HL-60/S4 treated with phorbol 12-myristate 13-acetate at 8.2 ng/mL for 4 days and 3 days (cell line): Measurements from ENCODE around the gene LMO4.

Experiments used
- in situ Hi-C: fragments of 300-500 bp; cut with MboI; formaldehyde crosslinking; loops from 2 replicates; pipeline ENCODE4 v1.15.0; 2022; ENCODE audit warnings: low sequenced_read_pairs

LMO4 gene

DNA sequence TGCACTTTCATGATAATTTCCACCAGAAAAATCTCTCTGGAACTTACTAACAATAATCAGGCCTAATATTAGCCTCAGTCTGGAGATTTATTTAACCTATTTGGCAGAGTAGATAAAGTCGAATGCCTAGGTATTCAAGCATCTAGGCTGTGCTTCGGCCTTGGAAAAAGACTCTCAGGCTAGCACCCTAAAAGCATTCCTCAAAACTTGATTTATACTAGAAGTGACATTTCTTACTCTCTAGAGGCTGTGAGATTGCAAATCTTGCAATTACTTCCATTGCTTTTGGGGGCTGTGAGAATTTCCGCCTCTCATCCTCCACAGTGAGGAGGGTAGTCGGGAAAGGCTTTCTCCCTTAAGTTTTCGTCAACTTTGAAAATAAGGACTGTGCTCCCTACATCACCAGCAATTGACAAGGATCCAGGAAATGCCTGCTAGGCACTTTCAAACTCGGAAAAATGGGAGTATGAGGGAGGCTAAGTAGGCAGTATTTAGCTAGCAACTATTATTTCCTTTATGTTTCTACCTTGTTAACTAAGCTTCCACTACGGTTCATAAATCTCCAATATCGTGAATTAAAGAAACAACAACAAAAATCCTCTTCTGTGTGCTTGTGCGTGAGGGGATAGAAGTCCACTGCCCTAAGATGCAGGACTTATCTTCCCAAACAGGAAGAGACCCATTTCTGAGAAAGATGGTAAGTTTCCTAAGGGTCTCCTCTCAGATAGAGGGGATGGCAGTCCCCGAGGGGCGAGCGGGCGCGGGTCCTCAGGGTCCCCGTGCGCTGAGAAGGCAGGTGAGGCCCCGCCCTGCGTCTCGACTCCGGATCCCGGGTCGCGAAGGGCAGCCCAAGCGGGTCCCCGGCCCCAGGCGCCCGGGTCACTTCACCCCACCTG lies 1.1 kb upstream of the LMO4 start:
- in situ Hi-C loops: no loop called here

DNA sequence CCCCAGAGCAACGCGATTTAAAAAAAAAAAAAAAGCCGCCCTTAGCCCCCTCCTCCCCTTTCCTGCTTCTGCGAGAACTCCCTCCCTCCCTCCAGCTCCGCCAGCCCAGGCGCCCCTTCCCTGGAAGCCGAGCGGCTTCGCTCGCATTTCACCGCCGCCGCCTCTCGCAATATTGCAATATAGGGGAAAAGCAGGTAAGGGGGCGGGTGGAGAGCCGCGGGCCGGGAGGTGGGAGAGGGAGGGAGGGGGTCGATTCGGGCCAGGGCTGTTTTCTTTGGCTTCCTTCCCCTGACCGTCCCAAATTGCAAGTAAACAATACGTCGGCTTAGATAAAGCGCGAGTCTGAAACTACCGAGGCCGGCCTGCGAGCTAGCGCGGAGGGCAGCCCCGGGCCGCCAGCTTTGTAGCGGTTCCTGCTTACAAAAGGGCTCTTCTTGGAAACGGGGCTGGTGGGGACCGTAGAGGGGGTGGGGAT lies 408 bp downstream of the LMO4 start:
- in situ Hi-C loops: no loop called here

GRCh38 chr1:87329526-87330056 lies 911 bp downstream of the LMO4 start:
- in situ Hi-C loops: no loop called here

DNA sequence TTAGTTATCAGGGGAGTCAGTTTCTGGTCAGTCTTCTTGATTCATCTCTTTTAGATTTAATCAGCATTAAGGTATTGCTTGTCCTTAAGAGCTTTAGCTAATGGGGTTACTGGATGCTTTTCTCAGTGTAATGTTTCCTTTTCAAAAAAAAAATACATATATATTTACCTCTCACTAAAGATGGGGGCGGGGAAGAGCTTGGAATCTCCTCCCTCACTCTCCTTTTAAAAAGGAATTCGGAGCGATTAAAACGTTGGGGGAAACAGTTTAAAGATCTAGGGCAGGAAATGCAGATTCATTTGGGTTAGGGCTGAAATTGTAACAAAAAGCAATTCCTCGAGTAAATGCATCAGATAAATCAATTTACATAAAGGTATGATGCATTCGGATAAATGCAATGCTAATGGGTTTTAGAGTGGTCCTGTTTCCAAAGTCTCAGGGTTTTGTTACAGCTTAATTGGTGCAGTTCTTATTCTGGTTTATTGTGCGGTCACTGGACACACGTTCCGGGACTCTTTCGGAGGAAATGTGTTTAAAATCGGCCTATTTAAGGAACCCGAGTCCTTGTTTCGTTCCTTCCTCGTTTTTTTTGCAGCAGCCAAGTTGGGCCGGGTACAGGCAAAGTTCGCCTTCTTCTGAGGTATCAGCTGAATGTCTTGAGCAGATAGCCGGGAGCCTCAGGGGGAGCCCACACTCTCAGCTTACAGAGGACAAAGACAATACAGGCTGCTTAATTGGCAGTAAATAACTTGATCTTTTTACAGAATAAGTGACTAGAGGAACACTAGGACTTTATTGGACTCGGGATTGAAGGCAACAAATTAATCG lies 1.6 kb downstream of the LMO4 start:
- in situ Hi-C loops: no loop called here

DNA sequence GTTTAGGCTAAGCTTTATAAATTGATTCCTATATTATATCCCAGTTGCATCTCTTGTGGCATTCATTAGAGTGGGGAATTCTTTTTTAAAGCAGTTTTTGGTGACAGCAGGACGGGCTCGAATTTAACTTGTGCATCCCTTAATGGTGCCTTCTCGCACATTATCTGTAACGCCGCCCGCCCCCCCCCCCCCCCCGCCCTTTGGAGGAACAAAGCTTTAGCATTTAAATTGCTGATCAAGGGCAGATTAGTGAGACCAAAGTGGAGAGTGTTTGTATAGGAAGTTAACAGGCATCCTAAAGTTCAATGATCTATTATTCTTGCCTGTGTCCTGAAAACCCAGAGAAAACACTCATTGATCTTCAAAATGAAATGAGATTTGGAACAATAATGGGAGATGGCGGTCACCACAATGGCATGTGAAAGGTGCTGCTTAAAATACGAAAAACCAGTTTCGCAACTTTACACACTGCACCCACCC lies 2.2 kb downstream of the LMO4 start:
- in situ Hi-C loops: no loop called here

DNA sequence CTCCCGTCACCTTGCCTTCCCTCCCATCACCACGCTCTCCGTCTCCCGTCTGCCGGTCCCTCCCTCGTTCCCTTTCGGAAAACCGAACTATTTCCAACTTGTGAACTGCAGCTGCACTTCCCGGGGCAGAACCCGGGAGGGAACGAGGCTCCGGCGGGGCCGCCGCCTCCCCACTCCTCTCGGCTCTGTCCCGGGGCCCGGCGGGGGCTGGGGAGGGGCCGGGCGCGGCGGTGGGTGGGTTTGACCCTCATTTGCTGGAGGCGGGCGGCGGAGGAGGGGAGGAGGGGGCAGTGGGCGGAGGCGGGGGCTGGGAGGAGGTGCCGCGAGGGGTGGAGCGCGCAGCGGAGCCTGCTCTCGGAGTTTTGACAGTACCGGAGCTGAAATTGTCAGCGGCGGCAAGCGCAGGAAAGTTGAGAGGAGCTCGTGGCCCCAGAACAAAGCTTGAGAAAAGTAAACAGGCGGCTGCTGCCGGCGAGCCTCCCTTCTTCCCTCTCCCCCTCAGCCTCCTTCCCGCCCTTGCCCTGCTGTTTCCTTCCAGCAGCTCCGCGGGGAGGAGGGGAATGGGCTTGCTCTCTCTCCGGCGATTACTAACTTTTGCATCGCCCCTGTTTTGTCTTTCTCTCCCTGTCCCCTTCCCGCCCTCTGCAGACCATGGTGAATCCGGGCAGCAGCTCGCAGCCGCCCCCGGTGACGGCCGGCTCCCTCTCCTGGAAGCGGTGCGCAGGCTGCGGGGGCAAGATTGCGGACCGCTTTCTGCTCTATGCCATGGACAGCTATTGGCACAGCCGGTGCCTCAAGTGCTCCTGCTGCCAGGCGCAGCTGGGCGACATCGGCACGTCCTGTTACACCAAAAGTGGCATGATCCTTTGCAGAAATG lies 2.9 kb downstream of the LMO4 start:
- in situ Hi-C loops: no loop called here

GRCh38 chr1:87333692-87334347 lies 5.1 kb downstream of the LMO4 start:
- in situ Hi-C loops: no loop called here

GRCh38 chr1:87334351-87335174 lies 5.9 kb downstream of the LMO4 start:
- in situ Hi-C loops: no loop called here

DNA sequence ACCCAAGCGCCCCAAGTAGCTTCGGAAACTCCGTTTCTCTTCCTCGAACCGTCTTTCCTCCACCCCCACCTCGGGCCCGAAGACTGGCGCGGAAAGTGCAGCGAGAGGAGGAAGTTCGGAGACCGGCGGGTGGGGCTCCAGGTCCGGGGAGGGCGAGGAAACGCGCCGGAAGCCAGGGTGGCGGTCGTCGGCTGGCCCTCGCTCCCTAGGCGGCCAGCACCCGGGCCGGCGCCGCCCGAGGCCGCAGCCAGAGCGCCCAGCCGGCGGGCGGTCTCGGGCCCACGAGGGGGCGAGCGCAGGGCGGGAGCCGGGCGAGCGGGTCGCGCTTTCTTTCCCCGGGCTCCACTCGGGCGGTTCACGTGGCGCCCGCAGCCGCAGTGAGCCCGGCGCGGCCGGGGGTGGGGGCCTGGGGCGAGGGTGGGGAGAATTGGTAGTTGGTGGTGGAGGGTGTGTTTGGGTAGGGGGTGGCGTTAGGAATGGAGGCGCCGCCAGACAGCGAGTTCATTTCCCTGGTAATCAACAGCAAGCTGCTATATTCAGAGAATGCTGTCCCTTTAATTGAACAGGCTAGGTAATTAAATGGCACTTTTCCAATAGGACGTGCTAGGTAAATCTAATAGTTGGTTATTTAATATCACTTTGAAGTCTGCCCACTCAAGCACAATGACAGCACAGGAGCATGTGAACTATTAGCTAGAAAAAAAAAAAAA lies 6.7 kb downstream of the LMO4 start:
- in situ Hi-C loops: no loop called here

DNA sequence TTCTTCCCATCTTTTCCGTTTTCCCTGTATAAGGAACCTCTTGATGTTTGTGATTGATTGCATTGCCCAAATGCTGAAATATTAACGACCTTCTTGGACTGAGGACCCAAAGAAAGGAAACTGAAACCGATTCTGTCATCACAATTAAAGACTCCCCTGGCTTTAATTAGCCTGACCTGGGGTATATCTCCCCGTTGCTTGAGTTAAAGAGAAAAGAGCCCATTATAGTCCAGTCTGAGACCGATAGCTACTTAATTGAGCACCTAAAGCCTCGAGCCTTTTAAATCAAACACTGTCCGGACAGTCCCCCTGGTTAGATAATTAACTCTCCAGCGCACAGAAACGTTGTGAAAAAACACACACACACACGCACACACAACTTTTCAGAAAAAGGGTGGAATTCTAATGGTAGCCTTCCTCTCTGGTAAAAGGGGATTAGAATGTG lies 8.0 kb downstream of the LMO4 start:
- in situ Hi-C loops: no loop called here

- in situ Hi-C loops: no loop called here
Measured at GRCh38 chr1:87337606-87338005, 8.9 kb downstream of the LMO4 start.

DNA sequence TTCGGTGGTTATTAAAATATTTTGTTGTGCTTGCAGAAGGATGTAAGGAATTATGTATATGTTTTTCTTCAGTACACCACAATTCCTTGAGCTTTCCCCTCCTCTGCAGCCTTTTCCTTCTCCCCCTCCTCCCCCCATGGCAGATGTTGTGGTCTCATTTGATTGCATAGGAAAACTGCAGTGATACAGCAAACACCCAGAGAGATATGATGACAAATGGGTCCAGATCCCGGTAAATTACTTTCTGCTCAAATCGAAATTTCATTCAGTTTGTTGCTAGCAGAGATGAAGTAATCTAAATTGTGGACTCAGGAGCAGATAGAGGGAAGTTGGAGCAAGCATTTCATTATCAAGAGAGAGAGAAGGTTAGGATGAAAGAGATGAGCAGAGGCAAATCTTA lies 9.9 kb downstream of the LMO4 start:
- in situ Hi-C loops: no loop called here

- in situ Hi-C loops: no loop called here
Measured at GRCh38 chr1:87344231-87344630, 15.6 kb downstream of the LMO4 start.

DNA sequence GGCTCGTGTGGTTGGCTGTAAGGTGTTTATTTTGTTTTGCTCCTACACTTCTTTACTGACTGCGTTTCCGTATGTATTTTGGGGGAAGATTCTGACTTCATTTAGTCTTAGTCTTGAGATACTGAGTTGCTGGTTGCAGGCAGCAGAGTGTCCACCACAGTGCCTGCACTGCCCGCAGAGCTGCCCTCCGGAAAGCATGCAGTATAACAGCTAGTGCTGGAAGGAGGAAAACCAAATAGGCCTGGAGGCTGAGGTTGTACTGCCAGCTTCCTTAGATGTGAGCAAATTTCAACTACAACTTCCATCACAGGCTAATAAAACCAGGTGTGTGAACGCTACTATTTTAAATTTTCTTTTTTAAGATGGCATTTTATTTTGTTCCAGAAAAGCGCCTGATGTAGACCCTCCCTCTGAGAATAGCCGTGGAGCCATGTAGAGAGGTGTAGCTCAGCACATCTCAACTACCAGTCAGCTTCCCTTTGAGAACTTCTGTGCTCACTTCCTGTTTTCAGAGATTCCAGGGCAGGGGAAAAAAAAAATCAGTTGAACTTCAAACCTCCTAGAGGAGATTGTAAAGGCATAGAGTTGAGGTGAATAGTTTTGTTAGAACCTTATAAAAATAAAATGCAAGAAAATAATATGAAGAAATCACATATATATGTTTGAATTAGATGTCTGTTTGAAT lies 17.6 kb downstream of the LMO4 start:
- in situ Hi-C loops: no loop called here

GRCh38 chr1:87348341-87349019 lies 19.8 kb downstream of the LMO4 start:
- in situ Hi-C loops: no loop called here

DNA sequence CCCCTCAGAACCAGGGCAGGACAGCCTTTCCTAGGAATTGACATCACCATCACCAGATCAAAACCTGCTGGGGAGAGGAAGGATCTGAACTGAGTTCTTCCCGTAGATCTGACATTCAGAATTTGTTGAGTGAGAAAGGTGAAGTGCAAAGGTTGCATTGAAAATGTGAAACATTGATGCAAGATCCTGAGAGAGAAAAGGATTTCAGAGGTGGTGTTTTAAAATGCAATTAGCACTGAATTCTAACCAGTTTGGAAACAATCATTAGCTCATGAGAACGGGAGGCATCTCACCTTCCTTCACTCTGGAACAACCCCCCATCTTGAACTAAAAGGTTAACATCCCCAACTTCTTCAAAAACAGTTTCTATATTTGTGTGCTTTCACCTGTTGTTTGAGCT lies 20.4 kb downstream of the LMO4 start:
- in situ Hi-C loops: no loop called here

- in situ Hi-C loops: no loop called here
Measured at GRCh38 chr1:87355894-87356293, 27.2 kb downstream of the LMO4 start.
